GM18909 (cell line): Measurements from ENCODE around the gene NCL.
"Not testable (repeated sequence)": the region's sequence is repeated elsewhere in the genome, so short reads cannot be mapped to it uniquely, and the experiment has no call there.

Experiments
- ATAC-seq: cut with Tn5 transposase; IDR thresholded peaks from one replicate; pipeline ENCODE4 v1.9.1; 2021; ENCODE audit warnings: mild to moderate bottlenecking; ENCODE audit not compliant: unreplicated experiment, poor library complexity

Gene NCL

DNA sequence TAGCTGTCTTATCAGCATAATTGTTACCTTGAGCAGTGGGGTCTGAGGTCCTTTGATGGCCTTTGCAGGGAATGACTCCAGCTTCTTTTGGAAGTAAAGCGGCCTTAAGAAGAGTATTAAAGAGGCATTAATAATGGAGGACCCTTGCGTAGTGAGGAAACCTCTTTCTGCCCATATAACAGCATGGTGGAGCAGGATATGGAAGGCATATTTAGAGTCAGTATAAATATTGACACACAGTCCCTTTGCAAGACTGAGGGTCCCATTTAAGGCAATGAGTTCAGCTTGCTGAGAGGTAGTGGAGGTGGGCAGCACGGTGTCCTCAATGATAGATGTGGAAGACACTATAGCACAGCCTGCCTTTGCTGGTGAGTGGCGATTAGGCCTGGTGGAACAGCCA is 32.7 kb downstream of the NCL start:
- ATAC-seq, result no peak

DNA sequence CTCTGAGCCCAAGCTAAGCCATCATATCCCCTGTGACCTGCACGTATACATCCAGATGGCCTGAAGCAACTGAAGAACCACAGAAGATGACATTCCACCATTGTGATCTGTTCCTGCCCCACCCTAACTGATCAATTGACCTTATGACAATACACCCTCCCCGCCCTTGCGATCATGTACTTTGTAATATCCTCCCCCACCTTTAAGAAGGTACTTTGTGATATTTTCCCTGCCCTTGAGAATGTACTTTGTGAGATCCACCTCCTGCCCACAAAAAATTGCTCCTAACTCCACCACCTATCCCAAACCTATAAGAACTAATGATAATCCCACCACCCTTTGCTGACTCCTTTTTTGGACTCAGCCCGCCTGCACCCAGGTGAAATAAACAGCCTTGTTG is 33.8 kb downstream of the NCL start:
- ATAC-seq, result not testable (repeated sequence)

DNA sequence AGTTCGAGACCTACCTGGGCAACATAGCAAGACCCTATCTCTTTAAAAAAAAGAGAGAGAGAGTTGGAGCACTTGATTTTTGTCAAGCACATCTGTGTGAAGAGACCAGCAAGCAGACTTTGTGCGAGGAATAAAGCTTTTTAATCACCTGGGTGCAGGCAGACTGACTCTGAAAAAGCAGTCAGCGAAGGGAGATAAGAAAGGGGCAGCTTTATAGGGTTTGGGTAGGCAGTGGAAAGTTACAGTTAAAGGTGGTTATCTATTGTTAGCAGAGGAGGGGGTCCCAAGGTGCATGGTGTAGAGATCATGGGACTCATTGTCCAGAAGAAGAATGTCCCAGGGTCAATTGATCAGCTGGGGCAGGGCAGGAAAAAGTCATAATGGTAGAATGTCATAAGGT is 34.4 kb downstream of the NCL start:
- ATAC-seq, result no peak

DNA sequence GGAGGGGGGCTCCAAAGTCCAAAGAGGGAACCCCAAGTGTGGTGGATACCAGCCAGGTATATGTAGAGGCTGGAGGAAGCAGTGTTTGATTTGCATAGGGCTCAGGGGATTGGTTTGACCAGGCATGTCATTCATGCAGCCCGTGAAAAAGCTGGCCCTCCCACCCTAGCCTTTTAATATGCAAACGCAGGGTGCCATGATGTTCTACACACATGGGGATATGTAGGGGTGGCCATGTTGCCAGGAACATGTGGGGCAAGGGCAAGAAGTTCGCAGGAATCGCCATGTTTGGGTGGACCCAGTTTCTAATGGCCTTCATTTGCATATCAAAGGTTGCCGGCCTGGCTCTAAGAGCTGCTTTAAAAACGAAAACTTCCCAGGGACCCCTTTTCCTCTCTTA is 35.1 kb downstream of the NCL start:
- ATAC-seq, result no peak

DNA sequence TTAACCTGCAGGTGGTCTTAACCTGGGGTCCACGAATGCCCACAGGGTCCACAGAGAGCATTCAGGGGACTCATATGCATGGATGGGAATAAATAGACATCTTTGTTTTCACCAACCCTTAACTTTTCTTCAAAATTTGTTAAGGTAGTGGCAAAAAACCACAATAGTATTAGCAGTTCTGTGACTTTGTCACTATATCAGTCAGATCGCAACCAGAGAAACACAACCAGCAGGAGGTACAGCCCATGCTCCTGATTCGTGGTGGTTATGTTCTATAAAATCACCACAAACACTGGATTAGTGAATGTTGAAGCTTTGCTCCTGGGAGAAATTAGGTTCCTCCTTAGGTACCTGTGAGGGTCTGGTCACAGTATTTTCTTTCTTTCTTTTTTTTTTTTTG is 37.2 kb downstream of the NCL start:
- no peak for ATAC-seq

DNA sequence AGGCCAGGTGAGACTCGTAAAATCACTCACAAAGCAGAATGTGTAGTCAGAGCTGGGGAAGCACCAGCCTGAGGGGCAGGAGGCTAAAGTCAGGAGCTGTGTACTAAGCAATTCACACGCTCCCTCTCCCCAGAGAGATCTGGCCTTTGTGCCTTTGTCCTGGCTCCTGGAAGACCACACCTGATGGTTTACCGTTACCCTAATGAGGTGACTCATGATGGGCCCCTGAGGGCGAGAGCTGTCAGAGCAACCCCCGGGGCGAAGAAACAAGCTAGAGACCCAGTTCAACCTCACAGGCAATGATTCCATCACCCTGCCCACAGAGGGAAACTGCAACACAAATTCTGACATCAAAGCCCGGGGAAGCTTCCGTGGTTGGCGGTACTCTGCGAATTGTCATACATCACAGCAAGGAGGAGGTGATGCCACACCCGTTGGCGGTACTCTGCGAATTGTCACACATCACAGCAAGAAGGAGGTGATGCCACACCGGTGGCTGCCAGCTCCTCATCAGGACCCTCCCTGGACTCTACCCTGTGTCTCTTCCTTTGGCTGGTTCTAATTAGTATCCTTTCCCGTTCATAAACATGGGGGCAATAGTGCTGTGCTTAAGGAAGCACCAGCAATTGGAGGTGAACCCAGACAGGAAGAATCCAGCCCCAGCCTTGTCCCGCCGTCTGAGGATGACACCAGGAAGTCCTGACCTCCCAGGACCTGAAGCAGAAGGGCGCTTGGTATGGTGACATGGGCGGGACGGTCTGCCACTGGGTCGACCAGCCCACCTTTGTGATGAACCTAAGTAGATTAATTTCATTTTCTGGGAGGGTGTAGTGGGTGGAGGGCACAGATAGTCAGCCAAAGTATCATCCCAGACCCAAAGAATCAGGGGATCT is 38.2 kb downstream of the NCL start:
- ATAC-seq, result no peak

DNA sequence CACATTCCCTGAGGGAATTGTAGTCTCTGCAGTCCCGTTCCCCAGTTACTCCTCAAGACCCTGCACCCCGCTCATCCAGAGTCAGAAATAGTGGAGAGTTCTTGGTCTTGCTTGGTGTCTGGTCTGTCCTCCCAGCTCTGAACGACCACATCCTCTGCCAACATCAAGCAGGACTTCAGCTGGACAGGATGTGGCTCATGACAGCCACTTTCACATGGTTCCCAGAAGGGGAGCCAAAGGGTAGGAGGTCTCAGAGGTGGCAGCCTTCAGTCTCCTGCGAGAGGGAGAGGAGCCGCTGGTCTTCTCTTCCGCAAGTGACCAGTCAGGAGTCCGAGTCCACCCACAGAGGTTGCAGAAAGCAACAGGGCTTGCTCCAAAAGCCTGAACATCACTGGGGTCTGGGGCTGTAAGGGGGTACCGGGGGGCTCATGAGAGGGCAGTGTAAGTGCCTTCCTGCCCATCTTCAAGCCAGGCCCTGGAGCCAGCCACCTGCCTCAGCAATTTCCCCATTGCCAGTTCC is 38.9 kb downstream of the NCL start:
- ATAC-seq, result no peak

DNA sequence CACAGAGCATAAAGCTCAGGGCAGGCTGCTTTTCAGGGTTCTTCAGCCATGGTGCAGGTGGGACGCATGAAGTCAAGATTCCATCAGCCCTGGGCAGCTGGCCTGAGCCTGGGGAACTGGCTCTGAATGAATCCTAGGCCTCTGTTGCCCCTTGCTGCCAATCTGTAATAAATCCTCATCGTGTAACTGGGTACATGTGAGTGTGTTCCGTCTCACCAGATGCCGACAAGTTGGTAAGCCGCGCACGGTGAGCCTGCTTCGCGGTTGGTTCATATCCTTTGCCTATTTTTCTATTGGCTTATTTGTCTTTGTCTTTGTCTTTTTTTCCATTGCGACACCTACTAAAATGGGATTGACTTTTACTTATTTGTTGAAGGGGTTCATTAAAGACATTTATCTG is 41.1 kb downstream of the NCL start:
- no peak for ATAC-seq

DNA sequence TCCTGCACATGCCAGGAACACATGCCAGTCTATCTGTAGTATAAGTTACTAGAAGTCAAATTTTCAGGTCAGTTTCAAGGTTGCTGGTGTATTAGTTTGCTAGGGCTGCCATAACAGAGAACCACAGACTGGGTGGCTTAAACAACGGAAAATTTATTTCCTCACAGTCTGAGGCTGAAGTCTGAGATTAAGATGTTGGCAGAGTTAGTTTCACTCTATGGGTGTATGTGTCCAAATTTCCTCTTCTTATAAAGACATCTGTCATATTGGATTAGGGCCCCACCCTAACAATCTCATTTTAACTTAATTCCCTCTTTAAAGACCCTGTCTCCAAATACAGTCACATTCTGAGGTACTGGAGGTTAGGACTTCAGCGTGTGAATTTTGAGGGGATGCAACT is 42.2 kb downstream of the NCL start:
- ATAC-seq, result no peak

DNA sequence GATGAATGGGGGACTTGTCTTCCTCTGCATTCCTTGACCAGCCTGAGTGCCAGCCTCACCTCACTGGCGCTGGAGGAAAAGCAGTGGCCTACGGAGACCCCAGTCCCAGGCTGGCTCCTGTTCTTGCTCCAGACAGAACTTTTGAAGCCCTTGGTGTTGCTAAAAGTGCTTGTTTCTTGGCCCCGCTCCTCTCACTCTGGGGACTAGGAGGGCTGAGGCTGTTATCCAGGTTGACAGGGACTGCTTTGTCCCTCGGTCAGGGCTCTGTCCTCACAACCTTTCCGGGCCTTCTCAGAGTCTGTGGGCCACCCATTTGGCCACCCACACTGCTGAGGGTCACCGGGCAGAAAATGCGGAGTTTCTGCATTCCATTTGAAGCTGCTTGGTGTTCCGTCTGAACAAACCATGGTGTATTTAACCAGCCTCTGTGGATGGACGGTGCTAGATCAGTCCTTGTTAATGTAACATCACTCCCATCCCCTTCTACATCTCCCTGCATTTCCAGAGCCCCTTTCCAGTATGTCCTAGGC is 43.2 kb downstream of the NCL start:
- ATAC-seq, result no peak

DNA sequence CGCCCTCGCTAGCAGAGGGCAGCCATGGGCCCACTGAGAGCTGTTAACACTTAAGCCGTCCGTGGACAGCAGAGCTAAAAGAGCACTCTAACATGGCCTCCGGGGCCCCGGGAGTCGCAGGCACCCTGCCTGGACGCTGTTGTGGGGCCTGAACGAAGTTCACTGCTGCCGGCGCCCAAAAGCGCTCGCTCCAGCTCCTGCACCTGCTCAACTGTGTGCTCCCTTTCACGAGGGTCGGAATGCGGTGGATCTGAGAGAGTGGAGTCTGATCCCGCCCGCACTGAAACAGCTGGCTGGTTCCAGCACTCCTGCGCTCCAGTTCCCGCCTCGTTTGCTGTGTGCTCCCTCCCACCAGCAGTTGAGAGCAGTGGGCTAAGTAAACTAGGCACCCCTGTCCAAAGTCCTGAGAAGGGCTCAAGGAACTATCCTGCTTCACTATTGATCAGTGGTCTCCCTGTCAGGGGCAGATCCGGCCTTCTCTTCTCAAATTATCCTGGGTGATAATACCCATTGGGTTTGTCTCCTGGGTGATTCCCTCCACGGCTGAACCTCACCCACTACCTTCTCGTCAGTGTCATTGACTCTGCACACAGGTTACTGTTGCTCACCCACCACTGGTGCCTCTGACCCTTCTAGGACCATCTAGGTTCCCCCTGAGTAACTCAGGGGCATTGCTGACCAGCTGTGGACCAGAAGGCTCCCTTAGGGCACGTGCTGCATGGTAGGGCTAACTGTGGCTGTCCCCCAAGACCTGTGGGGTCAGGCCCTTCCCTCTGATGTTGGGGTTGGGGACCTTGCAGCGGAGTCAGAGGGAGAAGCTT is 45.3 kb downstream of the NCL start:
- no peak for ATAC-seq

DNA sequence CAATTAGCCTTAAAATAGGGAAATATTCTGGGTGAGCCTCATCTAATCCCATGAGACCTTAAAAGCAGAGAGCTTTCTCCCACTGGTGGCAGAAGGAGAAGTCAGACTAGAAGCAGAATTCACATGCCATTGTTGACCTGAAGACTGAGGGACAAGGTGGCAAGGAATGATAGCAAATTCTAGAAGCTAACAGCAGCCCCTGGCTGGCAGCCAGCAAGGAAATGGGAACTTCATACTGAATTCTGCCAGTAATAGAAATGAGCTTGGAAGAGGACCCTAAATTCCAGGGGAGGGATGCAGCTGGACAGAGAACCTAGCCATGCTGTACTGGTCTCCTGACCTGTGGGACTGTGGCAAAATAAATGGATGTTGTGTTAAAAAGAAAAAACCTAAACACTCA is 49.3 kb downstream of the NCL start:
- no peak for ATAC-seq

DNA sequence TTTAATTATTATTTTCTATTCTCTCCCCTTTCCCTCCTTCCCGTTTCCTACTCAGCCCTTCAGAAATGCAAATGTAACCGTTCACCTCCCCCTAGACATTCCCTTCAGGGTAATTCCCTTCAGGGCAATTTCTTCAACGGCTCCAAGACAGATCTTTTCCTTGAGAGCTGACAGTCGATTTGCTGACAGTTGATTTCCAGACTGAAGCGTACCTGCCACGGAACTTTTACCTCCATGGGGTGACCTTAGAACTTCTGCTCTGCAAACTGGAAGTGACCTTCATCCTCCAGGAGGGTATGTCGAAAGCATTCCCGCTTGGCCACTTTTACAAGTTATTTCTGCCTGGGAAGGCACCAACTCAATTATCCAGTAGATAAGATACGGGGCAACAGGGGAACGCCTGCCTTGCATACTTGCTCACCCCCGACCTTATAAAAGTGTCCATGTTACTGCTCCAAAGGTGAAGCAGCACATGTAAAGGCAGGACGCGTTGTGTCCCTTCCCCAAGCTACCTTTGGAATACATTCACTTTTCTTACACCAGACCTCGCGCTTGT is 50.3 kb downstream of the NCL start:
- no peak for ATAC-seq

DNA sequence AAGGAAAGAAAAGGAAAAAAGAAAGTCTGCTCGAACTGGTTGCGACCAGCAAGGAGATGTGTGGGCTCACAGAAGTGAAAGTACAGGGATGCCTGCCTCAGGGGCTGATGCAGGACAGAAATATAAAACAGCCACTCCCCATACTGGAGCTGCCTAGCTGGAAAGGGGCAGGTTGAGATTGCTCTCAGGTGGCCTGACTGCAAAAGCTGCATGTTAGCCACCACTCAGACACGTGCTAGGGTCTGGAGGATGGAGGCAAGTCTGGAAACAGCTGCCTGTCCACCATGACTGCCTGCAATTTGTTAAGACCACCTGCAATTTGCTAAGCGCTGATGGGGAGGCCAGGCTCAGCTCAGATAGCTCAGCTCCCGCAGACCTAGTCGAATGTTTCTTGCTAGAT is 50.8 kb downstream of the NCL start:
- ATAC-seq, result no peak

DNA sequence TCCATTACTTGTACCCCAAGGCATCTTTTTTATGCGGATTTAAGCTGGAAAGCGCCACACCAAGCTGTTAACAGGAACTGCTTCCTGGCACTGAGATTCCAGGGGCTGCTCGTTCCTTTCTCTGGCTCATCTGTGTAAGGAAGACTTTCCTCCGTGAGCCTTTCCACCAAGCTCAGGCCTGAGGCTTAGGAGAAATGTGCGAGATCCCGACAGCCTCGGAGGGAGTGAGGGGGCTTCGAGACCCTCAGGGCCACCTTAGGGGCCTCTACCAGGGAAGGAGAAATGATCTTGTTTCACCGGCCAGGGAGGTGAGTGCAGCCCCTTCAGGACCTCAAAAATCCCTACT is 51.7 kb downstream of the NCL start:
- peak; percentile 26 for ATAC-seq

DNA sequence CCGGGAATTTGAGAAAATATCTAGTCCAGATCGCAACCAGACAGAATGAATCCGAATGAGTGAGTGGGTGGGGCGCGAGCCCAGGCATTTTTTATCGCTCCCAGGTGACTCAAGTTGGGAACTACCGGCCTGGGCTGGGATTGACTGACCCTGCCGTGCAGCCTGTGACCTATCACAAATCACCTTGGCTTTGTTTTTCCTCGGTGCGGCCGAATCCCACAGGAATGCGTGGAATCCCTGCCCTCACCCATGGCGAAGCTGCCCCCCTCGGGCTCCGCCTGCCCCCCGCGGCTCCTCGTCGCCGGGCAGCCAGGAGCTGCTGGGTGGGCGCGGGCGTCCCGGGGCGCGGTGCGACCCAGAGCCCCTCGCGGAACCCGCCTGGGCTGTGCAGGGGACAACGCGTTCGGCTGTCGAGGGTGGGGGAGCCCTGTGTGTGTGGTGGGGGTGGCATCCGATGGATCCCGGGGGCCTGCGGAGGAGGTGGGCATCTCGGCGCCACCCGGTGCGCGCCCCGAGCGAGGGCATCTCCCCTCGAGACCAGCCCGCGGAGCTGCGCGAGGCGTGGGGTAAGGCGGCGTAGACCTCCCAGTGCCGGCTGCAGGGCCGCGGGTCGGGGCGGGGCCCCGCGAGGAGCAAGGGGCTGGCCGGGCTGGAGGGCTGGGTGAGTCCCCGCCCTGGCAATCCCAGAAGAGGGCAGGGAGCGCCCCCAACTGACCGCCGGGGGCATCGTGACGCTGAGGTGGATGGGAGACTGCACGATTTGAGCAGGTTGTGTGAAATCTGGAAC is 52.3 kb downstream of the NCL start:
- ATAC-seq, result peak; percentile 97

DNA sequence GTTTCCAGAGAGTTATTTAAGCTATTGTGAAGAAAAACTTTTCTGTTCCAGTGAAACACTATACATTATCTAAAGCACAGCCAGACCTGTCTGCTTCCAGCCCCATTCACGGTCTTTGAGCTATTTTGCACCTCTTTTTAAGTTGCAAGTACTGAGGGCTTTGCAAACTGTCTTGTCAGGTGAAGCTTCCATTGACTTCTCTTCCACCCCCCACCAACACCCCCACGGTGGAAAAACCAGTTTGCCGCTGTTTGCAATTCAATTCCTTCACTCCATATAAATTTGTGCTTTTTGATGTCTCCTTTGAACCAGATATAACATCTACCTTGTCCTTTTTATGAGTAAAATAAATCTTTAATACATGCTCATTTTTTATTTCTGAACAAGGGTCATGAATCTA is 53.0 kb downstream of the NCL start:
- ATAC-seq, result no peak

DNA sequence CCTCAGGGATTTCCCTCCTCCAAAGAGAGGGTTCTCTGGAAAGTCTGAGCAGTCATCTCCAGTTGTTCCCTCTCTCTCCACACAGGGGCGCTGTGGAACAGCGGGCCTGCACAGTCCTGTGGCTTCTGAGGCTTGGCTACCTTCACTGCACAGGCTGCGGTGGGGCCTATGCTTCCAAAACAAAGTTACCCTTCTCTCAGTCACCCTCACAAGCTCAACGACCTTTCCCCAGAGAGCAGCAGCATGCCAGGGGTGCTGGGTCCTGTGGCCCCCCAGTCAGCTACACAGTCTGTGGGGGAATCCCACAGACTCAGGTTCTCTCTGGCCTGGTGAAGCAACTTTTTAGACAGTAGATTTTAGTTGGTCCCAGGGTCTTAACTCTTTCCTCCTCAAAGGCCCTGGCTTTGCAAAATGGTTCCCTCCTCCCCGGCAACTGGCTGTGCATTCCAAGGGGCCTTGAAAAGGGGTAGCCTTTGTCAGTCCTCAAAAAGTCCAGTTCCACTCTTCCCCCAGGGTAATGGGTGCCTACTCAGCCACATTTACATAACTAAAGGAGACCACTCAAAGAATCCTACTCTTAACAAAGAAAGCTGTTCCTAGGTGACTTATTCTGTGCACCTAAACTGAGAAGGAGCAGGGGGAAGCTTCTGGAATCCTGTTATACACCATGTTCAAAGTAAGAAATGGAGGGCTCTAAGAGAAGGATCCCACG is 53.8 kb downstream of the NCL start:
- no peak for ATAC-seq

DNA sequence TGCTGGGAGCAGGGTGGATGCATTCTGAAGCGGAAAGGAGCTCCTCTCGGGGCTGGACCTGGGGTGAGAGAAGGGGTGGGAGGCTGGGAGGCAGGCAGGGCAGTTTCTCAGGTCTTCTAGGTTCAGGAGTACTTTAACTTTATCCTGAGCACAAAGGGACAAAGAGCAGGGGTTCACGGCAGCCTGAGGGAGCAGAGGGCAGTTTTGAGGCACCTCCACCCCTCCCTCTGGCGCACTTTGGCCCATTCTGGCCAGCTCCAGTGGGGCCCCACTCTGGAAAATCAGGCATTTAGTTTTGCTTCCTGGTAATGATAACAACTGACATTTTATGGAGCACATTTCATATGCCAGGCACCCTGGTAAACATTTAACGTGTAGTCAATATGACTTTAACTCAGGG is 54.5 kb downstream of the NCL start:
- no peak for ATAC-seq

DNA sequence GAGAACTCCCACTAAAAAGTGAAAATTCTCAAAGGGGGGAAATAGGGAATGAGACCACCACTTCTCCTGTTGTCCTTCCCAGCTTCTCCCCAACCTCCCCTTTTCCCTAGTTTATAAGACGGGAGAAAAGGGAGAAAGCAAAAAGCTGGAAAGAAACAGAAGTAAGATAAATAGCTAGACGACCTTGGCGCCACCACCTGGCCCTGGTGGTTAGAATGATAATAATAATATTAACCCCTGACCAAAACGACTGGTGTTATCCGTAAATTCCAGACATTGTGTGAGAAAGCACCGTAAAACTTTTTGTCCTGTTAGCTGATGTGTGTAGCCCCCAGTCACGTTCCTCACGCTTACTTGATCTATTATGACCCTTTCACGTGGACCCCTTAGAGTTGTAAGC is 56.0 kb downstream of the NCL start:
- ATAC-seq, result not testable (repeated sequence)
